ENCODE measurements around the gene CHD1. TPM values are rescaled to one million over a fixed set of nuclear protein-coding genes. Genes with fewer than 3 reads are reported as not detected.

The CHD1 gene
- total and polyA plus RNA-seq, 2 donors (not counting 3 experiments of a cell fraction or from before 2014, with no cell fraction given) = 16.2 to 48.9 TPM

DNA sequence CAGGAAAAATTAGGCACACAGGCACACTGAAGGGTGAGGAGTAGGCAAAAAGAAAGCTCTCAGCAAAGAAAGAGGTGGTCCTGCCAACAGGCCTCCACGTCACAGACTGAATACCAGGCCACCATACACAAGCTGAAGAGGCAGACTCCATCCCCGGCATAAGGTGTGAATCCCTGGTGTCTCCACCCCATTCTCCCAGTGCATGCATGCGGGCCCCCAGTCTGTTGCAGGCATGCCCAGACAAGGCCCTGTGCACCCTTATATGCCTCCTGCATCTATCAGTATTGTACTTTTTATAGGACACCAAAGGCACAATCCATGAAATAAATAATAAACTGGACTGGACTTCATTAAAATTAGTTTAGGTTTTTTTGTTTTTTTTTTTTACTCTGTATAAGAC is 82.3 kb downstream of the CHD1 start:
- POLR2A ChIA-PET = no interaction called here
- no peak for FAIRE-seq
- H4K20me1 ChIP-seq (replicated peaks; ENCODE audit: control insufficient read depth, extremely low read depth, insufficient read depth, low read length) = no peaks in the 10 kb centered on the region
- intact Hi-C loops (cut with micrococcal nuclease) = no loop called here
- H3K4me2 ChIP-seq (ENCODE audit: insufficient read depth, low read length) = no peak overlapping the region
- H3K9me1 ChIP-seq (replicated peaks; ENCODE audit: control insufficient read depth, extremely low read depth, insufficient read depth, low read length) = no peaks in the 10 kb centered on the region
- H2AFZ ChIP-seq (ENCODE audit: low read depth, low read length) = no peak overlapping the region
- no TSS peak for BruUV-seq (replicated peaks)
- TF ChIP-seq GATA2 (IDR thresholded peaks at IDR 0.05; ENCODE audit: insufficient read depth, insufficient read length, low read depth, low read length) = no peak
- no peak for TF ChIP-seq JUN (IDR thresholded peaks at IDR 0.05; ENCODE audit: borderline replicate concordance, insufficient read depth, insufficient read length, low read depth)
- TF ChIP-seq EZH2 (IDR thresholded peaks at IDR 0.05; ENCODE audit: borderline replicate concordance, low read depth, low read length, severe bottlenecking) = no peak
- TF ChIP-seq FOS (IDR thresholded peaks at IDR 0.05; ENCODE audit: borderline replicate concordance, insufficient read depth, low read length) = no peak
- TF ChIP-seq, protein P1, sequence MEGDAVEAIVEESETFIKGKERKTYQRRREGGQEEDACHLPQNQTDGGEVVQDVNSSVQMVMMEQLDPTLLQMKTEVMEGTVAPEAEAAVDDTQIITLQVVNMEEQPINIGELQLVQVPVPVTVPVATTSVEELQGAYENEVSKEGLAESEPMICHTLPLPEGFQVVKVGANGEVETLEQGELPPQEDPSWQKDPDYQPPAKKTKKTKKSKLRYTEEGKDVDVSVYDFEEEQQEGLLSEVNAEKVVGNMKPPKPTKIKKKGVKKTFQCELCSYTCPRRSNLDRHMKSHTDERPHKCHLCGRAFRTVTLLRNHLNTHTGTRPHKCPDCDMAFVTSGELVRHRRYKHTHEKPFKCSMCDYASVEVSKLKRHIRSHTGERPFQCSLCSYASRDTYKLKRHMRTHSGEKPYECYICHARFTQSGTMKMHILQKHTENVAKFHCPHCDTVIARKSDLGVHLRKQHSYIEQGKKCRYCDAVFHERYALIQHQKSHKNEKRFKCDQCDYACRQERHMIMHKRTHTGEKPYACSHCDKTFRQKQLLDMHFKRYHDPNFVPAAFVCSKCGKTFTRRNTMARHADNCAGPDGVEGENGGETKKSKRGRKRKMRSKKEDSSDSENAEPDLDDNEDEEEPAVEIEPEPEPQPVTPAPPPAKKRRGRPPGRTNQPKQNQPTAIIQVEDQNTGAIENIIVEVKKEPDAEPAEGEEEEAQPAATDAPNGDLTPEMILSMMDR (IDR thresholded peaks at IDR 0.05; ENCODE audit: extremely low read depth in 1 of 2, insufficient read depth in 1 of 2, low read depth in 1 of 2, low read length in 2 of 2) = no peak
- TF ChIP-seq MYC (IDR thresholded peaks at IDR 0.05; ENCODE audit: low read depth, low read length) = no peak
- TF ChIP-seq POLR2AphosphoS5 (IDR thresholded peaks at IDR 0.05; ENCODE audit: insufficient read depth, low read depth, low read length) = no peak
- H3K27me3 ChIP-seq (ENCODE audit: control insufficient read depth in 2 of 2, insufficient read depth in 2 of 2, low read length in 2 of 2) = no peaks in the 10 kb centered on the region
- H3K9me3 ChIP-seq (replicated peaks; ENCODE audit: control insufficient read depth, insufficient read depth, low read length) = no peaks in the 10 kb centered on the region
- H3K27ac ChIP-seq (ENCODE audit: insufficient read depth, low read depth, low read length) = no peak overlapping the region
- no peaks in the 10 kb centered on the region for H3K79me2 ChIP-seq (ENCODE audit: control insufficient read depth, insufficient read depth, low read length)
- no peak overlapping the region for H3K4me3 ChIP-seq (replicated peaks in 1 of 3; ENCODE audit: insufficient read depth in 1 of 3, low read depth in 1 of 3, low read length in 3 of 3)
- no peaks in the 10 kb centered on the region for H3K36me3 ChIP-seq (ENCODE audit: control insufficient read depth in 2 of 2, extremely low read depth in 1 of 2, insufficient read depth in 2 of 2, low read length in 2 of 2)
- DNase-seq (ENCODE audit: low read depth, low spot score) = no peak
- CTCF ChIA-PET = no interaction called here
- dilution Hi-C loops (cut with MboI; ENCODE audit: extremely low pct_ligation_motif_present, low sequenced_read_pairs) = no loop called here
- no peaks in the 10 kb centered on the region for H3K4me1 ChIP-seq (ENCODE audit: control insufficient read depth, extremely low read depth, insufficient read depth, low read length)
- no peak overlapping the region for H3K9ac ChIP-seq (replicated peaks; ENCODE audit: extremely low read depth, insufficient read depth, low read length)

Measured in endothelial cell of umbilical vein (primary cell).